ENCODE measurements around the gene RUNX2. TPM values are rescaled to one million over a fixed set of nuclear protein-coding genes. Genes with fewer than 3 reads are reported as not detected.

RUNX2 gene
- total and polyA plus RNA-seq, 2 of the 8 experiments (the other 6 are each of a cell fraction or from before 2014, with no cell fraction given), result 0.26 to 1.2 TPM

DNA sequence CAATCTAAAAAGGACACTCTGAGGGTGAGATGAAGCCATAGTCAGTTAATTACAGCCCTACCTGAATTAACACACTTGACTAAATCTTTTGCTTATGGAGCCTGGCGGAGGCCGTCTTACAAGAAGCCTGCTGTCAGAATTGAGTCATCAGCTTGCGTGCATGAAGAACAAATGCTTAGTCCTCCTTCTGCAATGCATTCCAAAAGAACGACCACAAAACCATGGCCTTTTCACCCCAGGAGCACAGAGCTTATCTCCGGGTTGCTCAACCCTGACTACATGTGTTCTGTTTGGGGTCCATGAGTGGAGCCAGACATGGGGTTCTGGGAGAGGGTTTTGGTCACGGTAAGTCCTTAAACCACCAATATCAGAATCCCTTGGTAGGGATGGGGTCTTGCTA, 369.5 kb downstream of the RUNX2 start (continued):
- TF ChIP-seq, protein P1, sequence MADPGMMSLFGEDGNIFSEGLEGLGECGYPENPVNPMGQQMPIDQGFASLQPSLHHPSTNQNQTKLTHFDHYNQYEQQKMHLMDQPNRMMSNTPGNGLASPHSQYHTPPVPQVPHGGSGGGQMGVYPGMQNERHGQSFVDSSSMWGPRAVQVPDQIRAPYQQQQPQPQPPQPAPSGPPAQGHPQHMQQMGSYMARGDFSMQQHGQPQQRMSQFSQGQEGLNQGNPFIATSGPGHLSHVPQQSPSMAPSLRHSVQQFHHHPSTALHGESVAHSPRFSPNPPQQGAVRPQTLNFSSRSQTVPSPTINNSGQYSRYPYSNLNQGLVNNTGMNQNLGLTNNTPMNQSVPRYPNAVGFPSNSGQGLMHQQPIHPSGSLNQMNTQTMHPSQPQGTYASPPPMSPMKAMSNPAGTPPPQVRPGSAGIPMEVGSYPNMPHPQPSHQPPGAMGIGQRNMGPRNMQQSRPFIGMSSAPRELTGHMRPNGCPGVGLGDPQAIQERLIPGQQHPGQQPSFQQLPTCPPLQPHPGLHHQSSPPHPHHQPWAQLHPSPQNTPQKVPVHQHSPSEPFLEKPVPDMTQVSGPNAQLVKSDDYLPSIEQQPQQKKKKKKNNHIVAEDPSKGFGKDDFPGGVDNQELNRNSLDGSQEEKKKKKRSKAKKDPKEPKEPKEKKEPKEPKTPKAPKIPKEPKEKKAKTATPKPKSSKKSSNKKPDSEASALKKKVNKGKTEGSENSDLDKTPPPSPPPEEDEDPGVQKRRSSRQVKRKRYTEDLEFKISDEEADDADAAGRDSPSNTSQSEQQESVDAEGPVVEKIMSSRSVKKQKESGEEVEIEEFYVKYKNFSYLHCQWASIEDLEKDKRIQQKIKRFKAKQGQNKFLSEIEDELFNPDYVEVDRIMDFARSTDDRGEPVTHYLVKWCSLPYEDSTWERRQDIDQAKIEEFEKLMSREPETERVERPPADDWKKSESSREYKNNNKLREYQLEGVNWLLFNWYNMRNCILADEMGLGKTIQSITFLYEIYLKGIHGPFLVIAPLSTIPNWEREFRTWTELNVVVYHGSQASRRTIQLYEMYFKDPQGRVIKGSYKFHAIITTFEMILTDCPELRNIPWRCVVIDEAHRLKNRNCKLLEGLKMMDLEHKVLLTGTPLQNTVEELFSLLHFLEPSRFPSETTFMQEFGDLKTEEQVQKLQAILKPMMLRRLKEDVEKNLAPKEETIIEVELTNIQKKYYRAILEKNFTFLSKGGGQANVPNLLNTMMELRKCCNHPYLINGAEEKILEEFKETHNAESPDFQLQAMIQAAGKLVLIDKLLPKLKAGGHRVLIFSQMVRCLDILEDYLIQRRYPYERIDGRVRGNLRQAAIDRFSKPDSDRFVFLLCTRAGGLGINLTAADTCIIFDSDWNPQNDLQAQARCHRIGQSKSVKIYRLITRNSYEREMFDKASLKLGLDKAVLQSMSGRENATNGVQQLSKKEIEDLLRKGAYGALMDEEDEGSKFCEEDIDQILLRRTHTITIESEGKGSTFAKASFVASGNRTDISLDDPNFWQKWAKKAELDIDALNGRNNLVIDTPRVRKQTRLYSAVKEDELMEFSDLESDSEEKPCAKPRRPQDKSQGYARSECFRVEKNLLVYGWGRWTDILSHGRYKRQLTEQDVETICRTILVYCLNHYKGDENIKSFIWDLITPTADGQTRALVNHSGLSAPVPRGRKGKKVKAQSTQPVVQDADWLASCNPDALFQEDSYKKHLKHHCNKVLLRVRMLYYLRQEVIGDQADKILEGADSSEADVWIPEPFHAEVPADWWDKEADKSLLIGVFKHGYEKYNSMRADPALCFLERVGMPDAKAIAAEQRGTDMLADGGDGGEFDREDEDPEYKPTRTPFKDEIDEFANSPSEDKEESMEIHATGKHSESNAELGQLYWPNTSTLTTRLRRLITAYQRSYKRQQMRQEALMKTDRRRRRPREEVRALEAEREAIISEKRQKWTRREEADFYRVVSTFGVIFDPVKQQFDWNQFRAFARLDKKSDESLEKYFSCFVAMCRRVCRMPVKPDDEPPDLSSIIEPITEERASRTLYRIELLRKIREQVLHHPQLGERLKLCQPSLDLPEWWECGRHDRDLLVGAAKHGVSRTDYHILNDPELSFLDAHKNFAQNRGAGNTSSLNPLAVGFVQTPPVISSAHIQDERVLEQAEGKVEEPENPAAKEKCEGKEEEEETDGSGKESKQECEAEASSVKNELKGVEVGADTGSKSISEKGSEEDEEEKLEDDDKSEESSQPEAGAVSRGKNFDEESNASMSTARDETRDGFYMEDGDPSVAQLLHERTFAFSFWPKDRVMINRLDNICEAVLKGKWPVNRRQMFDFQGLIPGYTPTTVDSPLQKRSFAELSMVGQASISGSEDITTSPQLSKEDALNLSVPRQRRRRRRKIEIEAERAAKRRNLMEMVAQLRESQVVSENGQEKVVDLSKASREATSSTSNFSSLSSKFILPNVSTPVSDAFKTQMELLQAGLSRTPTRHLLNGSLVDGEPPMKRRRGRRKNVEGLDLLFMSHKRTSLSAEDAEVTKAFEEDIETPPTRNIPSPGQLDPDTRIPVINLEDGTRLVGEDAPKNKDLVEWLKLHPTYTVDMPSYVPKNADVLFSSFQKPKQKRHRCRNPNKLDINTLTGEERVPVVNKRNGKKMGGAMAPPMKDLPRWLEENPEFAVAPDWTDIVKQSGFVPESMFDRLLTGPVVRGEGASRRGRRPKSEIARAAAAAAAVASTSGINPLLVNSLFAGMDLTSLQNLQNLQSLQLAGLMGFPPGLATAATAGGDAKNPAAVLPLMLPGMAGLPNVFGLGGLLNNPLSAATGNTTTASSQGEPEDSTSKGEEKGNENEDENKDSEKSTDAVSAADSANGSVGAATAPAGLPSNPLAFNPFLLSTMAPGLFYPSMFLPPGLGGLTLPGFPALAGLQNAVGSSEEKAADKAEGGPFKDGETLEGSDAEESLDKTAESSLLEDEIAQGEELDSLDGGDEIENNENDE (IDR thresholded peaks at IDR 0.05; ENCODE audit: insufficient replicate concordance, low read length), result no peak
- TF ChIP-seq HDAC6 (IDR thresholded peaks at IDR 0.05; ENCODE audit: low read depth, low read length), result no peak
- no peak for TF ChIP-seq SP1 (IDR thresholded peaks at IDR 0.05; ENCODE audit: low read depth, low read length)
- no peak for TF ChIP-seq EZH2 (IDR thresholded peaks at IDR 0.05; ENCODE audit: low read depth, low read length, severe bottlenecking)
- no peak for TF ChIP-seq BACH1 (IDR thresholded peaks at IDR 0.05; ENCODE audit: low read length)
- no peak for TF ChIP-seq PHF8 (conservative IDR thresholded peaks at IDR 0.05; ENCODE audit: low read depth, low read length)
- no peak for TF ChIP-seq TCF12 (IDR thresholded peaks at IDR 0.05; ENCODE audit: low read depth, low read length)
- TF ChIP-seq TAF7 (optimal IDR thresholded peaks at IDR 0.05; ENCODE audit: borderline replicate concordance, low read depth, low read length), result no peak
- no peak for TF ChIP-seq RFX5 (IDR thresholded peaks at IDR 0.05; ENCODE audit: borderline replicate concordance, low read depth, low read length)
- TF ChIP-seq POU5F1 (IDR thresholded peaks at IDR 0.05; ENCODE audit: low read depth, low read length), result no peak
- TF ChIP-seq RAD21 (IDR thresholded peaks at IDR 0.05 in 1 of 2, conservative IDR thresholded peaks at IDR 0.05 in 1 of 2; ENCODE audit: low read depth in 2 of 2, low read length in 2 of 2), result no peak

All from H1 (cell line).